ENCODE results near the gene ZNF516.

Gene ZNF516

DNA sequence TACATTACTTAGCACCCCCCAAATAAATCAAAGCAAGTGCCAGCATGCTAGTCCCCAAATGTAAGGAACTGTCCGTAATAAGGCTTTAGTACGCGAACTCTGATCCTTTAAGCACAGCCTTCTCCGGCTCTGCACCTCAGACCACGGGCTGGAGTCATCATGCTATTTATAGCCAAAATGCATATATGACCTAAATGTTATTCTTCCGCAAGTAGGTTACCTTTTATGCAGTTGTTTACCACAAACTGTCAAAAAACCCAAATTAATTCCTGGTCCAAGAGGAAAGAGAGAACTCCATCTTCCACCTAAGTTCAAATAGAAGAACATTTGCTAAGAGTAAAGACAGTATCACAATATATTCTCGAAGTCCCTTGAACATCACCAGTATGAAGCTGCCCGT lies 42.7 kb downstream of the ZNF516 start:
- no peak for DNase-seq

DNA sequence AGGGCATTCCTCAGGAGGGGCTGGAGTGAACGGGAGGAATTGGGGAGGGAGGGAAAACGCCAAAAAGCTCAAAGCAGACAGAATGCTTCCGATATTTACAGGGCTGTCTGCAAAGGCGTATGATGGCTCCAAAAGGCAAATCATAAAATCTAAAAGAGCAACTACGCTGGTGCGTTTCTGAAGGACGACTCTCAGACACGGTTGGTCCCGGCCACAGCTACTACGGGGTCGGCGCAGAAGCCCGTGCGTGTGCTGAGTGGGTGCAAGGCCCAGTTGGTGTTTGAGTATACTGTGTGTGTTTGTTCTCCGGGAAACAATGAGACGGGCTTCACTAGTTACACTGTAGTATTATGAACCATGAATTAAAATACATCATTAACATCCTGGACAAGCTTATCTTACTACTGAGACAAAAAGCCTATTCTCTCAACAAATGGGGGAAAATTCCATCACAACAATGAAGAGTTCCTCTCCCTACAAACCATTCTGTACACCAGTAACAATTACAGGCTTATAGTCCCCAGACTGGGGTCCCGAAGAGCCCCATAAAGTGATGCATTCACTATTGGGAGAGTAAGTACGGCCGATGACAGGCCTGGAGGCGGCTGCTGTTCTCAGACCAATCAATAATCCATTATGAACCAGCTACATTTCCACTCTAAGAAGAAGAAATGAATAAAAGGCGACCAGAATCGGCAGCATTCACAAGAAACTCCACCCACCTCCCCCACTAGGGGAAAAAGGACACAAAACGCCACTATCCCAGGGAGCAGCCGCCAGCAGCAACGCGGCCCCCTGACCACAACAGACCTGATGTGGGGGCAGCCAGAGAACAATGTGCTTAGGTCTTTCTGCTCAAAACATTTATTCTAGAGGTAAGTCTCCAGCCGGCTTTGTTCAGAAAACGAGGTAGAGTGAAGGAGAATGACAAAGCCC lies 43.4 kb downstream of the ZNF516 start:
- DNase-seq, result no peak

DNA sequence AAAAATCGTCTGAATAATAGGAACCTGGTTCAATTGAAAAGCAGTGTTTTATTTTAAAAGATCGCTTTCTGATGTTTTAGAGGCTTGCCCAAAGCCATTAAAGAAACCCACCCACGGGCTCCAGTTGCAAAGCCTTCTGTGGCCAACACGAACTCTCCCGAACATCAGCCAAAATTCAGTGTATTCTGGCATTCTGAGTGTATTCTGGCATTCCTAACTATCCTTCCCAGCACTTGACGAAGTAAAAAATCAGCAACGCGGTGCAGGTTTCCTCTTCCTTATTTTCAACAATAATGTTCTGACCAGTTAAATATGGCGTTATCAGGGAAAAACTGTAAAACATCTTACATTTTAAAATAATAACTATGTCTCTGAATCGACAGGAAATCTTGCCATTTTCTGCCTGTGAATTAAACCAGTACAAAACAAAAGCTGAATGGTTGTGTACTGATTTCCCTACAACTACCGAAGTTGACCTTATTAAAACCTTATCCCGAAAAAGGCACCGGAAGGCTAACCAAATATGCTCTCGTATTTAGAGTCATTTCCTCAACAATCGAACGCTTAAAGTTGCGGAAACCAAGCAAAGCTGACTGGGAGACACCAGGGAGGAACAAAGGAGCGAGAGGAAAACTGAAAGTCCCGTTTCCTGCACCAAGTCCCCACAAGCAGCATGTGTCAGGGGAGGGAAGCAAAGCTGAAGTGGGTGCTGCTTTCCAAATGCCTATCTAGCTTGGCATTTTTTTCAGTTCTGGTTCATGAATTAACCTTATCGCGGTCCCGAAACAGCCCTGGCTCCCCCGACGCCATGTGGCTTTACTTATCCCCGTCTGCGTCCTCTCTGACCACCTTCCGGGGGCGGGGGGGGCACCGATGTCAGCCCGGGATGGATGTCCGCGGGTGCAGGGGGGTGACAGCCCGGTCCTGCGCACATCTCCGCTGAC lies 44.3 kb downstream of the ZNF516 start:
- DNase-seq, result no peak

DNA sequence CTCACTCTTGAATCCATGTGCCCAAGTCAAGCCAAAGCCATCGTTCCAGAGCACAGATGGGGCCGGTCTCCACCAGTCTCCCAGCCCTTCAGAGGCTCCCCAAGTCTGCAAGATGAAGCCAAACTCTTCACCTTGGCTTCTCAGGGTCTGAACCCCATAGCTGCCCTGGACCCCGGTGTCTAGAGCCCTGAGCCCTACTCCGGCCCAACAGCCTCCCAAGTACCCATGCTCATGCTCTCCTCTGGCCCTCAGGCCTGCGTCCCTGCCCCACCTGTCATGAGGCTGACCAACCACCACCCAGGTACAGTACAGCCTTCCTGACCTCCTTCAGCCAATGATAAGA lies 46.0 kb downstream of the ZNF516 start:
- DNase-seq, result no peak

DNA sequence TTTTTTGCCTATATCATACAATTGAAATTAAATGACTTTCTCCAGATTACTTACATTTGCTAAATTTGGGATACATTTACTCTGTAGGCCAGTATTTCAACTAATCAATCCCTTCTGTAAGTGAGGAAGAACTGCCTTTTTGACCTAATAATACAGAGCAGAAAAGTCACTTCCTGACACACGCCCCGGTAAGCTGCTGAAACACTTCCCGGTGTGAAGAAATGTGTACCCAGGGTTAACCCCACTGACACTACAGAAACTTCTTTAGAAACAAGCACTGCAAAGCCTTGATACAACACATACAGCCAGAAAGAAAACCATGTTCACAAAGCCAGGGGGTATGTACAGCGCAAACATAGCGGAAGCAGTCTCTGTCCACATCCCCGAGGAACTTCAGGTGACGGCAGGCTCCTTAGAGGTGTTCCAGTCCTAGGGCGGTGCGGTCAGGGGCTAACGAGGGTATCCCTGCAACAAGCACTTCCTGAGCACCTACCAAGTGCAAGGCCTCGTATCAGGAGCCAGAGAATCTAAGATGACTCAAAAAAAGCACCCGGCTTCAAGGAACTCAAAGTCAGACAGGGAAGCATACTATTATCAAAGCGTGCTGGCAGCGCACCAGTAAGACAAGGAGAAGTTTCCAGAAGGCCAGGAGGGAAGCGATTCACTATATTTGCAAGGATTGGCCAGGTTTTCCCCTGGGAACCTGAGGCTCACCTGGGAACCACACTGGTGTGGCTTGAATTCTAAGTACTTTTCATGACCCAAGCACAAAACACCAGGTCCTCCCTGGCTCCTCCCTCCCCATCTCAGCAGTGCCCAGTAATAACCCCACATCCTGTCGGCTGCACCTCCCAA lies 46.6 kb downstream of the ZNF516 start:
- DNase-seq, result no peak

DNA sequence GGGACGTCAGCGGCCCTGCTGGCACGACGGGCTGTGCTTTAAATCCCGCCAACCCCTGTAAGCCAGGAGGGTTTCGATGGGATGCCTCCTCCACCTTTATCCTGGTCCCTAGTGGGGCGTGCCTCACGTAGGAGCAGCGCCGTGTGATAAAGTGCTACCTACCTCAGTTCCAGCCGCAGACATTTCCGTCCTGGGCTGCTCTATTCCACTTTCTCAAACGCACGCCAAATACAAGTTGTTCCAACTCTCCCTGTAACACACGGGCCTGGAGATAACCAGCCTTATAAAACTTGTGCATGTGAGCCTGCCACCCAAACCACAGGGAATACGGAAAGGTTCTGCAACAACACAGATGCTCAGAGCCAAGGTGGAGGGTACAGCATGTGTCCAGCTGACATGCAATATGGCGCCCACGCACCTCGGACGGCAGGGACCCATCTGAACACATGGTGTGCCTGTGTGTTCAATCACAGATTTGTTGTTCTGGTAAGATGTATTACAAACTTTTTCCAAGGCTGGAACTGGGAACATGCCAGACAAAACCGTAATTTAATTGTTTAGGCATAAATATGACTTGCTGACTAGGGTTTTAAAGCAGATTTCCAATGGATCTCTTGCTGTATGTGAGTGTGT lies 47.7 kb downstream of the ZNF516 start:
- no peak for DNase-seq

DNA sequence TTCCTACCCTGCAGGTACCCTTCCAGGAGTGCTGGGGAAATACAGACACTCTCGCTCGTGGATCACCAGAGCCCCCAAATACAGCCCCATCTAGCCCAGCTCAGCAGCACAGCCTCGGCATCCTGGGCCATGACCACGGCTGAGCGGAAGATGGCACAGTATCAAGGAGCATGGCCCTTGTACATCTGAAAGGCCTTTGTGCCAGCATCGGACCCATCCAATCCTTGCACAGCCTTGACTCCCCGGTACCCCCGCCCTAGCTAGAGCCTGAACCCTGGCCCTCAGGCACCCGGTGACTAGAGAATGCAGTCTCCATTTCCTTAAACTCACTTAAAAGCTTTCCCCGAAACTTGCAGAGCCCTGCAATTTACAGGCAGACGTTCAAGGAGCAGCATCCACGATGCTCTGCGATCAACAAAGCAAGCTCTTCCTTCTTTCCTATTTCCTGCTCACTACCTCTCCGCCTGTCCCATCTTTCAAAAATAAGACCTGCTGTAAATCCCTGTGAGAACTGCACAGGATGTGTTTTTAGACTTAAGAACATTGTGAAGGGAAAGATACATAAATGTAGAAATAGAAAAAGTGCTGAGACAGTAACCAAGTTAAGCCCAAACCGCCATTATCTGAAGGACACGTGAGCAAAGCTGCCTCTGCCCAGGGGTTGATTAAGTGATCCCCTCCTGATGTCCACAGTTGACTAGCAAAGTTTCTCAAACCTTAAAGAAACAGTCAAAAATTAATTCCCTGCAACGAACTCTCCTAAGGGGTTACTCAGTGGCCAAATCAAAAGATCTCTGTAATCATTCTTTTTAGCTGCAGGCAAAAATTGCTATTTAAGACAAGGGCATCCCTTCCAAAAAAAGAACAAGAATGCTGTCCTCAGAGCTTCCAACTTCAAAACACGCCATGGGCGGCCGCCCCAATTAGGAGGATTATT lies 48.5 kb downstream of the ZNF516 start:
- no peak for DNase-seq

DNA sequence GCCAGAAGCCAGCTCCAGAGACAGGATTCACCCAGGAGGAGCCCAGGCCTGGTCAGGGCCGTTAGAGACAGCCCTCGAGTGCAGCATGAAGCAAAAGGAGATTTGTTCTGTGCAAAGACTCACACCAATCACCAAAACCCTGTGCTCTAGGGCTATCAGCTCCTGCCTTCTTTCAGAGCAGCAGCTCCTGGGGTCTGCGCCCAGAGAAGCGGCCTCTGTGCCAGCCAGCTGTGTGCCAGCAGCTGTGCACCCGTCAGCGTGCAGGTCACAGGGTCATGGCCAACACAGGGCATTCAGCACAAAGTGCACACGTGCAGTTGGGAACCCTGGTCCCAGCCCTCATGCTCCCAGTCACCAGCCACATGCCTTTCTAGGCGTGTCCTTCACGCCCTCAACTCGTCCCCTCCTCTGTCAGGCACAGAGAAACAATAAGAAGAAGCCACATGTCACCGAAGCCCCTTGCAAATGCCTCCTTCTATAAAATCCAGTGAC lies 49.3 kb downstream of the ZNF516 start:
- no peak for DNase-seq

DNA sequence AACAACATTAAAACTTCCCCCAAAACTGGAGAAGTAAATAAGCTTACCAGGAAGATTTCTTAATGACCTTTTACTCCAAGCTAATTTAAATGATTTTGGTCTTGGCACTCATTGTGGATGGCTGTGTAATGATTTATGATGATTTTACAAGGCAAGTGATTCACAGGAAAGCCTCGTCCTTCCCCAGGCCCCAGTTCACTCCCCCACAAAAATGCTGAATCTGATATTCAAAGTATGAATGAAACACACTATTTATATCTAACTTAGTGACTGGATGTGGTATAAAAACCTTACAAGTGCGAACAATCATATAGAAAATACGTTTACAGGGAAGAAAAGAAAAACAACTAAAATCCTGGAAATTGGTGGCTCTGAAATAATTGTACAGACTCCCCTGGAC lies 49.8 kb downstream of the ZNF516 start:
- DNase-seq, result no peak

DNA sequence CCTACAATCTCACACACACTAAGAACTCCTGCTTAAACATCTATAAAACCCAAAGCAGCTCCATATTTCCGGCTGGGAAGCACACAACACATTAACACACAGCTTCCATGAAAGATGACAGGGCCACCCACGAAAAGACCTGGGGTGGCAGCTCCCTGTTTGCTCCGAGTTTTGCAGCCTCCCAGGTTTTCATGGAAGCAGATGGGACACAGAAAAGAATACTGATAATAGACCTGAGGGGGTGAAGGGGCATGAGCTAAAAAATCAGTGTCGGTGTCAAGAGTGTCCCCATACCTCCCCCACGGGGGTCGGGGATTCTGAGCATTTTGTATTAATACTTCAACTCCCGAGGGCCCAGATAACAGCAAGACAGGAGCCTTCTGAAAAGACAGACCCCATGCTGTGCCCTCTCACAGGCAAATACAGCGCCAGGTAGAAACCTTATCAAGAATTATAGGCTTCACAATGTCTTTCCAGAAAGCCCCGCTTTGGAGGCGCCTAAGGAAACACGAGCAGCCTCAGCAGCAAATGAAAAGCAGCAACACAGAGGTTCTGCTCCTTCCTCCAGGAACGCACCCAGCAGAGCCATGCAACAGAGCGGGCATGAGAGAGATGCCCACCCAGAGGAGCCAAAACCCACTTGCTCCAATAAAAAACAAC lies 50.5 kb downstream of the ZNF516 start:
- no peak for DNase-seq

DNA sequence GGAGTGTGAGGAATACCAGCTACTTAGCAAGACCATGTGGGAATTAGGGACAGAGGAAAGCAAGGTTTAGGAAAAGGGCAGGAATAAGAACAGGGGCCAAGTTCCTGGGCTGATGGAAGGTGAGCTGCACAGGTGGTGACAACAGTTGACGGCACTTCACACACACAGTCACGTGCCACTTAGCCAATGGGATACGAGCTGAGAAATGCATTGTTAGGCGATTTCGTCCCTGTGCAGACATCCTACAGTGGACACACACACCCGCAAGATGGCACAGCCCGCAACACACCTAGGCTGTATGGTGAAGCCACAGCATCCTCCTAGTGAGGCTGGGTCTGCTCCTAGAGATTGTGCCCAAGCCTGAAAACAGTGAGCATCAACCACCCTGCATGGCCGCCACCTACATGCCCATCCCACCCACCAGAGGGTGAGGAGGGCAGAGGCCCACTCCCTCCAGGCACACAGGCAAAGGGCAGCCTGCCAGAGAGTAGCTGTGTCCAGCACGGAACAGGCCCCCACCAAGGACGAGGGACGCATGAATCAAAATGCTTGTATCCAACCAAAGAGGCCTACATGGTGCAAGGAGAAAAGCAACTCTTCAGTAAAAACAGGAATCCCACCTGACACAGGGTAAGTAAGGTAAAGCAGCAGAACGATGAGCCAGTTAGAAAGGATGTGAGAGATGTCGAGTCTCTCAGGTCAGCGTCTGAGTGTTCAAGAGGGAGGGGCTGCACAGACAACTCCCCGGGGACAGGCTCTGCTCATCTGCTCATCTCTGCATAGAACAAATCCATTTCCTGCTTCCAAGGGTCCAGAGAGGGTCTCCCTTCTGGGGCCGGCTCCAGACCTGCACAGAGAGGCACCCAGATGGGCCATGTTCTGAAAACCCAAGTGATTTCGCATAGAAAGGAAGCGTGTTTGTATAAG lies 51.3 kb downstream of the ZNF516 start:
- no peak for DNase-seq

DNA sequence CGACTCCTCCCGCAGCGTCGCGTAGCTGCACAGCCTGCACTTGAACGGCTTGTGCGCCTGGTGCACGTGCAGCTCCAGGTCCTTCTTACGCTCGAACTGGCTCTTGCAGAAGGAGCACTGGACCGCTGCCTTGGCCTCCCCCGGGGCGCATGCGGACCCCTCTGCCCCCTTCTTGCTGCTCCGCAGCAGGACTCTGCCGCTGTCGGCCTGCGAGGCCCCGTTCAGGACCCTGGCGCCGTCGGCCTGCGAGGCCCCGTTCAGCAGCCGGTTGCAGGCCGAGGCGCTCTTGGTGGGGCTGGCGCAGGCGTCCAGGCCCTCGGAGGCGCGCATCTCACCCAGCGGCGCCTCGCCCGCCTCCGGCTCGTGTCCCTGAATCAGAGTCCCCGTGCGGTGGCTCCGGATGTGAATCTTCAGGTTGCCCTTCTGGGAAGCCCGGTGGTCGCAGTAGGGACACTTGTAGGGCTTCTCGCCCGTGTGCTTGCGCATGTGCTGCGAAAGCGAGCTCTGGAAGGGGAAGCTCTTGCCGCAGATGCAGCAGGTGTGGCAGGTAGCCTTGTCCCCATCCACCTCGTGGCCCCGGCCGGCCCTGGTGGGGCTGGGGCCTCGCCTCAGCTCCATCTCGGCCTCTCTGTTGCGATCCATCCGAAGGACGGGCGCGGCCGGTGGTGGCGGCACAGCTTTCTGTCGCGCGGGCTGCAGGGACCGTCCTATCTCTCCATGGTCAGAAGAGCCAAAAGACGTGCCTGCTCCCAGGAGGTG lies 52.5 kb downstream of the ZNF516 start:
- DNase-seq, result no peak

DNA sequence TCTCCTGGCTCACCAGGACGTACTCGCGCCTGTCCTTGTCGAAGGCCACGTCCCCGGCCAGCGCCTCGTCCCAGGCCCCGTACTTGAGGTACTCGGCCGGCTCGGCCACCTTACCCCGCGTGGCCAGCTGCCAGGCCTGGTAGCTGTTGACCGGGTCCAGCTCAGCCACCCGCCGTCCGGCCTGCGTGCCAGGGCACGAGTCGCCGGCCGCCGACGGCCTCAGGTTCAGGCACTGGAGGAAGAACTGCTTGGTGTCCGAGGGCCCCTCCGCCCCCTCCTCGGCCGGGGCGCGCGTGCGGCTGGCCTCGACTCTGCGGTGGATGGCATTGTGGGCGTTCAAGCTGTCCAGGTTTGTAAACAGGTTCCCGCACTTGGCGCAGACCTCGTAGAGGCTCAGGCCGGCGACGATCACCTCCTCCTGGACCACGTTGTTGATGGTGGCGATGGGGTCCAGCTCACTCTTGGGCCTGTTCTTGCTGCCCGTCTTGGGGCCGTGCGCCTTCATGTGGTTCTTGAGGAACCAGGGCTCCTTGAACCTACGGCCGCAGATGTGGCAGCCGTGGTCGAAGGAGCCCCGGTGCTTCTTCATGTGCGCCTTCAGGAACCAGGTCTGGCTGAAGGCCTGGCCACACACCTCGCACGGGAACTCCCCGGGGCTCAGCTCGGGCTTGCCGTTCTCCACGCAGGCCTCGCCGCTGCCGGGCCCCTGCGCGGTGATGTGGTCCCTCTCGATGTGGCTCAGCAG lies 53.2 kb downstream of the ZNF516 start:
- DNase-seq, result no peak

DNA sequence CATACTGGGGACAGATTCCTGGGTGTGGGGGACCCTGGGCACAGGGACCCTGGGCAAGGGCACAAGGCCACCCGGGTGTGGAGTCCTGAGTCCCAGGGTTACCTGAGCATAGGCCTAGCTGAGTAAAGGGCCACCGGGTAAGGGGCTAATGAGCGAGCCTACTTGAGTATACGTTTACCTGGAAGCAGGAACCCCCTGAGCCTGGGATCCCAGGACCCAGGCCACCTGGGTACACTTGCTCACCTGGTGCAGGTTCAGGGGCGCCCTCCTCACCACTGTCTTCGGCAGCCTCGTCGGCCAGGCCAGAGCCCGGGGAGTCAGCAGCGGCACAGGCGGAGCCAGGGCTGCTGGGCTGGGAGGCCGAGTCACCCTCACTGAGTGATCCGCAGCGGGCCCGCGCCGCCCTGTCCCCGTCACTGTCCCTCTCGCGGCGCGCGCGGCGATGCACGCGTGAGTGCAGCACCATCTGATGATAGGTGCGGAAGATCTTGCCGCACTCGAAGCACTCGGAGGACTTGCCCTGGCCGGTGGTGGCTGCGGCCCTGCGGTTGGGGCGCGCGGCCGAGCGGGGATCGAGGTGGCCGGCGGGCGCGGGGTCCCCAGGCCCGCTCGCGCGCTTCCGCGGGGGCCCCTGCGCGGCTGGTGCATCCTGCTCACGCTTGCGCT lies 53.9 kb downstream of the ZNF516 start:
- no peak for DNase-seq

DNA sequence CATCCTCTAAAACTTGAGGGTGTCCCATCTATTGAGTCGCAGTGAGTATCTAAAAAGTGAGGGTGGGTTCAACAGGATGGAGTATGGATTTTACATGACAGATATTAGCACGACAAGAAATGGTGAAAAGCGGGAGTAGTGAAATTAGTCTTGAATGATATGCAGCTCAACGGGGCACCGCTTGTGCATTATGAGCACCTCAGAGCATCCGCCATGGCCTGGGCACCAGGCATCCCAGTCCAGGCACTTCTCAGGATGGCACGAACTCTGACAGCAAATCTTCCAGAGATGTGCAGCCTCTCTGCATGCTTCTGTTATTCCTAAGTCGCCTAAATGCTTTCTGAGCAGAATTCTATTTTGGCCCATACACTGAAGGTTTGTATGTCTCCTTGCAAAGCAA lies 57.1 kb downstream of the ZNF516 start:
- DNase-seq, result no peak

DNA sequence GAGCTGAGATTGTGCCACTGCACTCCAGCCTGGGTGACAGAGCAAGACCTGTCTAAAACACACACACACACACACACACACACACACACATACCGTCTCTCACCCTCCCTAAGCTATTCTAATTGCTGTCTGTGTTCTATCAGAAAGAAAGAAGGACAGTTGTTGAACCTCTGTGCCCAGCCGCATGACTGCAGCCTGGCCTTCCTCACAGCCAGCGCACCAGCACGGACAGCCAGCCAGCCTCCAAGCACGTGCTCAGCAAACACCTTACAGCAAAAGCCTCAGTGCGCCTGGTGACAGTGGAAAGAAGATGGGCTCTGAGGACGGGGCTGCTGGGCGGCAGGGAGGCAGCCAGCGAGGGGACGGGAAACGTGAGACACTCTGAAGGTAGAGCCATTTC lies 58.0 kb downstream of the ZNF516 start:
- DNase-seq, result no peak

DNA sequence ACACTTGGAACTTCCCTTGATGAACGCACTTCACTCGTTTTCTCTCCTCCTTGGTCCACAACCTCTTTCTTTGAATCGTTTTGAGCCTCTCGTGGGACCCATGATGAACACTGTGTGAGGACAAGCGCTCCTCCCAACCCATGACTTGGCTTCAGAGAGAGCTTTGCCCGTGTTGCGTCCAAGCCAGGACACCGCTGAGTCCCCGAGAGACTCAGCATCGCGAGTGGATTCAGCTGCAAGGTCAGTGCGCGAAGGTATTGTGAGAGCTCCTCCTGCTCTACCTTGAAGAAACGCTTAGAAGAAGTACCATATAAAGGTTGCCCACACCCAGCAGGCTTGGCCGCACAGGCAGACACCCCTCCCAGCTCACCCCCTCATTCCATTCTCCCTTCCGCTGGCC lies 58.7 kb downstream of the ZNF516 start:
- DNase-seq, result no peak

All from activated gamma-delta T cell treated with Interleukin-2 at 50 U/mL for 16 hours (primary cell).